Small intestine (tissue), 7 donors: ENCODE measurements around the gene LCNL1. TPM values are rescaled to one million over a fixed set of nuclear protein-coding genes. Genes with fewer than 3 reads are reported as not detected.

ENCODE experiments used
- DNase-seq, 2 donors: peaks; one replicate each; pipeline versions ENCODE4 v3.0.0 to v3.0.0-alpha.2; 2013
- FAIRE-seq: peaks from 2 replicates; lab custom pipeline; 2012; peaks lifted over from hg19 to GRCh38; lab: Jason Lieb, UNC
- H3K27ac ChIP-seq, 3 donors: one replicate each; pipeline ENCODE4 v1.5.1; 2013; ENCODE audit warnings: low read length in 2 of 3, mild to moderate bottlenecking in 2 of 3, control low read depth in 1 of 3, inconsistent platforms in 1 of 3, low read depth in 1 of 3, moderate library complexity in 1 of 3
- H3K27me3 ChIP-seq, 3 donors: one replicate each; pipeline ENCODE4 v1.6.1; 2013; ENCODE audit warnings: low read length in 3 of 3, inconsistent platforms in 1 of 3; ENCODE audit not compliant: control insufficient read depth in 3 of 3, insufficient read depth in 3 of 3
- H3K36me3 ChIP-seq, 3 donors: one replicate each; pipeline ENCODE4 v1.6.1; 2013; ENCODE audit warnings: low read length in 3 of 3, inconsistent platforms in 1 of 3, low read depth in 1 of 3, mild to moderate bottlenecking in 1 of 3, moderate library complexity in 1 of 3; ENCODE audit not compliant: control insufficient read depth in 3 of 3, insufficient read depth in 2 of 3
- H3K4me1 ChIP-seq, 3 donors: one replicate each; pipeline ENCODE4 v1.6.1; 2013; ENCODE audit warnings: low read length in 2 of 3, inconsistent platforms in 1 of 3, low read depth in 1 of 3, mild to moderate bottlenecking in 1 of 3, moderate library complexity in 1 of 3; ENCODE audit not compliant: control insufficient read depth in 3 of 3, insufficient read depth in 2 of 3
- H3K4me3 ChIP-seq, 3 donors: one replicate each; pipeline ENCODE4 v1.5.1; 2013; ENCODE audit warnings: low read length in 3 of 3, control low read depth in 1 of 3, inconsistent platforms in 1 of 3, low read depth in 1 of 3, mild to moderate bottlenecking in 1 of 3, moderate library complexity in 1 of 3
- H3K9me3 ChIP-seq, 2 donors: one replicate each; pipeline ENCODE4 v1.6.1; 2013; ENCODE audit warnings: low read depth in 1 of 2, low read length in 1 of 2; ENCODE audit not compliant: control insufficient read depth in 2 of 2, insufficient read depth in 1 of 2
- WGBS, 3 donors: extraction: QIAGEN DNeasy Blood & Tissue Kit; methylation state at CpG; one replicate each; pipeline ENCODE4 v1.1.7; 2013; 5-methylcytosine and 5-hydroxymethylcytosine counted together
- polyA plus RNA-seq, 4 donors: library from polyadenylated mRNA; stranded (reverse) in 3 of 4; unstranded in 1 of 4; fragments of 200-250 nt in 3 of 4; fragments of 120-200 nt in 1 of 4; gene quantifications; one replicate each; pipeline versions ENCODE4 v1.2.1 to v1.2.3, GENCODE V29; 2013
- donor health status: healthy with polysubstance abuse.
- donor health status: control.
- donor health status: control.
- donor health status: Bipolar disorder and iron deficiency.
- donor health status: healthy.

Gene LCNL1
- polyA plus RNA-seq, 4 donors = 0.07 to 0.16 TPM; not detected in 2

DNA sequence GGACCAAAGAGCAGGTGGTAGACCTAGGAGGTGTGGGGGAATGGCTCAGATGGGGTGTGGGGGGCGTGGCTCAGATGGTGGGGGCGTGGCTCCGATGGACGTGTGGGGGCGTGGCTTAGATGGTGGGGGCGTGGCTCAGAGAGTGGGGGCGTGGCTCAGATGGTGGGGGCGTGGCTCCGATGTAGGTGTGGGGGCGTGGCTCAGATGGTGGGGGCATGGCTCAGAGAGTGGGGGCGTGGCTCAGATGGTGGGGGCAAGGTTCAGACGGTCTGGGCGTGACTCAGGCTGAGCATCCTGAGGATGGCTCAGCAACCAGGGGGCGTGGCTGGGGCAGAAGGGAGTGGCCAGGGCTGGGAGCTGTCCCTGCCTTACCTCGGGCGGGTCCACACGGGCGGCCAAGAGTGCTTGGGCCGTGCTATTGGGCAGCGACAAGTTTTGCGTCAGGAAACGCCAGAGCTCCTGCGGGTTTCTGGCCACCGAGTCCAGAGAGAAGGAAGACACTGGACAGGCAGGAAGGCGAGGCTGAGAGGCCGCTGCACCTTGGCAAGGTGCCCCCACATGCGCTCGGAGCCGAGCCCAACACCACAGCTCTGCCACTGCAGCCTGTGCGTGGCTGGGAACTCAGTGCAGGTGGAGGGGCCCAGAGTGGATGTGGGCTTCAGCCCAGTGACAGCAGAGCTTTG lies 39.3 kb downstream of the LCNL1 start:
- Histone ChIP-seq H3K36me3 (peaks cover 0 to 36% (median 3%) of the 10 kb centered on the region in 3 donors), H3K4me1 (peaks cover 0 to 30% (median 4%) of the 10 kb centered on the region in 3 donors), H3K4me3 (no peak overlapping the region), H3K27me3 (peaks cover 0 to under 1% (median 0%) of the 10 kb centered on the region in 3 donors), H3K27ac (peak overlapping the region in 2 of 3 donors; percentile 80 to 89), H3K9me3 (no peaks in the 10 kb centered on the region)
- WGBS, 3 donors = 10 to 43% (median 37%) methylated on average over 23 to 30 of the region's 30 CpGs
- DNase-seq (peak; percentile 95 to 97), FAIRE-seq (no peak)

GRCh38 chr9:137022662-137023008 lies 39.8 kb downstream of the LCNL1 start:
- DNase-seq (no peak), FAIRE-seq (no peak)
- 49 to 84% (median 55%) methylated on average over 15 to 23 of the region's 23 CpGs for WGBS, 3 donors
- H3K9me3 ChIP-seq = no peaks in the 10 kb centered on the region
- H3K36me3 ChIP-seq = peaks cover 0 to 31% (median 2%) of the 10 kb centered on the region in 3 donors
- H3K4me3 ChIP-seq = no peak overlapping the region
- peaks cover 0 to 35% (median 4%) of the 10 kb centered on the region in 3 donors for H3K4me1 ChIP-seq
- H3K27me3 ChIP-seq = peaks cover 0 to 4% (median 0%) of the 10 kb centered on the region in 3 donors
- H3K27ac ChIP-seq = peak overlapping the region in 2 of 3 donors; percentile 80 to 89

DNA sequence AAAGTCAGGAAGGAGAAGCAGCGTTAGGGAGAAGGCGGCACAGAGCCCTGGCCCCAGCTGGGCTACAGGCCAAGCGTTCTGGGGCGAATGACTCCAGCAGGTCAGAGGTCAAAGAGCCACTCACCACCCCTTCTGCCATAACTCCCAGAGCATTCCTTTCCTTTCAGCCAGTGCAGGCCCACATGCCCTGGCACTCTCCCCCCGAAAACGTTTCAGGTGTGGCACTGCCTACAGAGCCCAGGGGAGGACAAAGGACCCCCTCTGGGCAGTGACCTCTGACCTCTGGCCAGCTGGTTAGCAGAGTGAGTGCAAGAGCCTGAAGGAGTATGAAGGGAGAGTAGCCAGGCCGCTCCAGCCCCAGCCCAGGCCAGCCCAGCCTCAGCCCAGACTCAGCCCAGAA lies 40.4 kb downstream of the LCNL1 start:
- WGBS, 3 donors = 43 to 67% (median 59%) methylated on average over 6 to 7 of the region's 7 CpGs
- peaks cover 0 to 4% (median 0%) of the 10 kb centered on the region in 3 donors for H3K27me3 ChIP-seq
- no peaks in the 10 kb centered on the region for H3K9me3 ChIP-seq
- H3K4me3 ChIP-seq = no peak overlapping the region
- DNase-seq (no peak), FAIRE-seq (no peak)
- H3K4me1 ChIP-seq = peaks cover 0 to 35% (median 4%) of the 10 kb centered on the region in 3 donors
- peaks cover 0 to 26% (median 0%) of the 10 kb centered on the region in 3 donors for H3K36me3 ChIP-seq
- H3K27ac ChIP-seq = no peak overlapping the region

DNA sequence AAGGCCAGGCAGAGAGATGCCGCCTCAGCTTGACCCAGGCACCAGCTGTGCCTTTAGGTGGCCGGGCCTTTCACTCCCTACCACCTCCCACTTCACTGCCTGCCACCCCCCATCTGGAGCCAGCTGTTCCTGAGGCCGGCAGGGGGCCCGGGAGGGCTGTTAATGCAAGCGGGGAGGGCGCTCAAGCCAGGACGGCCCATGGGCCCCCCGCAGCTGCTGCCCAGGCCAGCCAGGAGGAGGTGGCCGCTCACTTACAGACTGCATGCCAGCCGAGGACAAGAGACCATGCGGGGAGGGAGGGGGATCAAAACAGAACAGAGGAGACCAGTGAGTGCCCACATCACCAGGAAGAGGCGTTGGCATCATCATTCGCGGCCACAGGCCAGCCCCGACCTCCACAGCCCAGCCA lies 40.8 kb downstream of the LCNL1 start:
- peaks cover 0 to 39% (median 4%) of the 10 kb centered on the region in 3 donors for H3K4me1 ChIP-seq

GRCh38 chr9:137025517-137025966 lies 42.7 kb downstream of the LCNL1 start:
- Histone ChIP-seq H3K4me3 (no peak overlapping the region), H3K27ac (peak overlapping the region in 1 of 3 donors; percentile 23), H3K27me3 (peaks cover 0 to 10% (median 0%) of the 10 kb centered on the region in 3 donors), H3K9me3 (no peaks in the 10 kb centered on the region), H3K36me3 (peaks cover 0 to 16% (median 0%) of the 10 kb centered on the region in 3 donors), H3K4me1 (peaks cover 0 to 57% (median 4%) of the 10 kb centered on the region in 3 donors)
- WGBS, 3 donors = 27 to 64% (median 39%) methylated on average over 18 to 21 of the region's 21 CpGs
- peak; percentile 32 to 42 for DNase-seq
- no peak for FAIRE-seq

More for the DNA sequence above, 40.8 kb downstream of the LCNL1 start:
- Histone ChIP-seq H3K27me3 (peaks cover 0 to 4% (median 0%) of the 10 kb centered on the region in 3 donors), H3K36me3 (peaks cover 0 to 26% (median 0%) of the 10 kb centered on the region in 3 donors), H3K4me3 (no peak overlapping the region), H3K27ac (no peak overlapping the region), H3K9me3 (no peaks in the 10 kb centered on the region)
- FAIRE-seq = no peak
- 82 to 88% (median 83%) methylated on average over 15 of the region's 15 CpGs for WGBS, 3 donors
- DNase-seq = no peak

DNA sequence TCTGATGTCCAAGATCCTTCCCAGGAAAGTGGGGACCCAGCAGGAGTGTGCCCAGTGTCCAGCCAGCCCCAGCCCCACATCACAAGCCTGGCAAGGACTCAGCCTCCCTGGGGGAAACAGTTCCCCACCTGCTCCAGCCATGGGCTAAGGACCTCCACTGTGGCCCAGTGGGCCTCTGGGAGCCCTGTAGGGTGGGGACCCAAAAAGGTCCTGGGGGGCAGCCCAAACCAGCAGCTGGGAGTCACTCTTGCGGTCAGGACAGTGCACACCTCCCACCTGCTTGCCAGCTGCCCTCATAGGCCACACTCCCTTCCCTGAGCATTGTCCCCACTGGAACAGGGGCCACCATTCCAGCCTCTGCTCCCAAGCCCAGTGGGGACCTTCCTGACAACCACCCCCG lies 43.6 kb downstream of the LCNL1 start:
- peaks cover 0 to 12% (median 0%) of the 10 kb centered on the region in 3 donors for H3K36me3 ChIP-seq
- FAIRE-seq (no peak), DNase-seq (no peak)
- WGBS, 3 donors = 75 to 86% (median 82%) methylated on average over 2 of the region's 2 CpGs
- H3K4me3 ChIP-seq = no peak overlapping the region
- H3K4me1 ChIP-seq = peaks cover 0 to 61% (median 4%) of the 10 kb centered on the region in 3 donors
- H3K9me3 ChIP-seq = no peaks in the 10 kb centered on the region
- peaks cover 0 to 10% (median 0%) of the 10 kb centered on the region in 3 donors for H3K27me3 ChIP-seq
- H3K27ac ChIP-seq = no peak overlapping the region

GRCh38 chr9:137026828-137027227 lies 44.0 kb downstream of the LCNL1 start:
- WGBS, 3 donors = 57 to 83% (median 78%) methylated on average over 4 of the region's 4 CpGs
- no peak for FAIRE-seq
- peaks cover 0 to 12% (median 0%) of the 10 kb centered on the region in 3 donors for H3K36me3 ChIP-seq
- no peak for DNase-seq
- no peak overlapping the region for H3K4me3 ChIP-seq
- H3K4me1 ChIP-seq = peaks cover 0 to 62% (median 2%) of the 10 kb centered on the region in 3 donors
- no peak overlapping the region for H3K27ac ChIP-seq
- peaks cover 0 to 10% (median 0%) of the 10 kb centered on the region in 3 donors for H3K27me3 ChIP-seq
- no peaks in the 10 kb centered on the region for H3K9me3 ChIP-seq

- Histone ChIP-seq H3K27ac (peak within 1 kb of the TSS in 1 of 3 donors; percentile 34), H3K36me3 (peaks cover 0 to 8% (median 0%) of the 10 kb centered on the region in 3 donors), H3K27me3 (peaks cover 0 to 10% (median 0%) of the 10 kb centered on the region in 3 donors), H3K4me3 (peak within 1 kb of the TSS; percentile 35 to 64 (median 51)), H3K4me1 (peaks cover 0 to 64% (median 2%) of the 10 kb centered on the region in 3 donors), H3K9me3 (no peaks in the 10 kb centered on the region)
- FAIRE-seq = no peak
- 4 to 11% (median 5%) methylated on average over 33 to 95 of the region's 95 CpGs for WGBS, 3 donors
- DNase-seq = peak in 1 of 2 donors; percentile 56
Measured at GRCh38 chr9:137027369-137028262, 44.8 kb downstream of the LCNL1 start, which contains the start of gene ABCA2. Gene ABCA2, minus strand, starts transcription at chr9:137028237. Its CDS starts 97 bp downstream, at chr9:137028140.
